K562 (cell line): ENCODE measurements around the gene TCEAL5. TPM values are rescaled to one million over a fixed set of nuclear protein-coding genes. Genes with fewer than 3 reads are reported as not detected.

ENCODE experiments used
- BDP1 ChIP-seq: IDR thresholded peaks from 3 replicates; pipeline ENCODE4 v1.6.1; 2011; ENCODE audit not compliant: insufficient read length, insufficient read depth
- DACH1 ChIP-seq: fragments of 450-650 bp; IDR thresholded peaks from 2 replicates; pipeline ENCODE4 v1.6.1; 2018; ENCODE audit not compliant: partially characterized antibody
- ILK ChIP-seq: fragments of 450-650 bp; IDR thresholded peaks from 2 replicates; pipeline ENCODE4 v1.6.1; 2016; ENCODE audit warnings: missing genetic modification characterization, low read depth, mild to moderate bottlenecking, missing compliant biosample characterization, moderate library complexity, borderline replicate concordance
- SRSF7 ChIP-seq: fragments of 200-400 bp; formaldehyde crosslinking; optimal IDR thresholded peaks from 2 replicates; pipeline ENCODE3; 2017; ENCODE audit warnings: mild to moderate bottlenecking, low read depth, low read length
- TCF3 ChIP-seq: sonication (generic); formaldehyde crosslinking; IDR thresholded peaks from 2 replicates; pipeline ENCODE4 v1.4.0; 2020; ENCODE audit warnings: mild to moderate bottlenecking, missing genetic modification reagents
- ZNF408 ChIP-seq: fragments of 250-450 bp; sonication (Bioruptor Pico); IDR thresholded peaks from 2 replicates; pipeline ENCODE4 v1.4.0; 2020; ENCODE audit warnings: low read depth, mild to moderate bottlenecking, moderate library complexity
- ZNF668 ChIP-seq: fragments of 250-450 bp; sonication (Bioruptor Pico); IDR thresholded peaks from 2 replicates; pipeline ENCODE4 v1.8.0; 2022; ENCODE audit warnings: mild to moderate bottlenecking, inconsistent platforms
- polyA plus RNA-seq, 8 experiments: library from polyadenylated mRNA; depleted of rRNA in 4 of 8; stranded (reverse) in 5 of 8; unstranded in 3 of 8; fragments of >200 nt; fragmentation: Nextera tagmentation in 2 of 8; fragmentation: Illumina TruSeq in 1 of 8; extraction: Ambion mirVana in 2 of 8; extraction: Trizol in 1 of 8; gene quantifications; 2 replicates each; pipeline versions ENCODE4 v1.2.1 to v1.2.3, GENCODE V29; 2011 to 2014; ENCODE audit warnings: inconsistent platforms in 1 of 8, missing spikeins in 1 of 8
- total RNA-seq, 7 experiments: library from RNA; depleted of rRNA in 6 of 7; stranded (reverse); fragments of >200 nt in 6 of 7; fragmentation: Illumina TruSeq in 2 of 7; extraction: Trizol in 2 of 7; gene quantifications; 2 replicates each; pipeline versions ENCODE4 v1.2.1 to v1.2.3, GENCODE V29; 2011 to 2021; ENCODE audit warnings: low replicate concordance in 1 of 7
- TF ChIP-seq, protein P1 (sequence below), 2 experiments: fragments of 150-350 bp in 1 of 2; IDR thresholded peaks; 2 replicates each; pipeline ENCODE4 v1.6.1; 2012 to 2016; ENCODE audit warnings: low read depth in 2 of 2, low read length in 2 of 2, mild to moderate bottlenecking in 1 of 2, moderate library complexity in 1 of 2

Gene TCEAL5
- total and polyA plus RNA-seq, 9 of the 15 experiments (the other 6 are each of a cell fraction or from before 2014, with no cell fraction given) = 0.10 to 0.18 TPM; not detected in 7

GRCh38 chrX:103250977-103251376 is 25.6 kb downstream of the TCEAL5 start (continued):
- TF ChIP-seq, protein P1, sequence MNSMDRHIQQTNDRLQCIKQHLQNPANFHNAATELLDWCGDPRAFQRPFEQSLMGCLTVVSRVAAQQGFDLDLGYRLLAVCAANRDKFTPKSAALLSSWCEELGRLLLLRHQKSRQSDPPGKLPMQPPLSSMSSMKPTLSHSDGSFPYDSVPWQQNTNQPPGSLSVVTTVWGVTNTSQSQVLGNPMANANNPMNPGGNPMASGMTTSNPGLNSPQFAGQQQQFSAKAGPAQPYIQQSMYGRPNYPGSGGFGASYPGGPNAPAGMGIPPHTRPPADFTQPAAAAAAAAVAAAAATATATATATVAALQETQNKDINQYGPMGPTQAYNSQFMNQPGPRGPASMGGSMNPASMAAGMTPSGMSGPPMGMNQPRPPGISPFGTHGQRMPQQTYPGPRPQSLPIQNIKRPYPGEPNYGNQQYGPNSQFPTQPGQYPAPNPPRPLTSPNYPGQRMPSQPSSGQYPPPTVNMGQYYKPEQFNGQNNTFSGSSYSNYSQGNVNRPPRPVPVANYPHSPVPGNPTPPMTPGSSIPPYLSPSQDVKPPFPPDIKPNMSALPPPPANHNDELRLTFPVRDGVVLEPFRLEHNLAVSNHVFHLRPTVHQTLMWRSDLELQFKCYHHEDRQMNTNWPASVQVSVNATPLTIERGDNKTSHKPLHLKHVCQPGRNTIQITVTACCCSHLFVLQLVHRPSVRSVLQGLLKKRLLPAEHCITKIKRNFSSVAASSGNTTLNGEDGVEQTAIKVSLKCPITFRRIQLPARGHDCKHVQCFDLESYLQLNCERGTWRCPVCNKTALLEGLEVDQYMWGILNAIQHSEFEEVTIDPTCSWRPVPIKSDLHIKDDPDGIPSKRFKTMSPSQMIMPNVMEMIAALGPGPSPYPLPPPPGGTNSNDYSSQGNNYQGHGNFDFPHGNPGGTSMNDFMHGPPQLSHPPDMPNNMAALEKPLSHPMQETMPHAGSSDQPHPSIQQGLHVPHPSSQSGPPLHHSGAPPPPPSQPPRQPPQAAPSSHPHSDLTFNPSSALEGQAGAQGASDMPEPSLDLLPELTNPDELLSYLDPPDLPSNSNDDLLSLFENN (IDR thresholded peaks at IDR 0.05; ENCODE audit: low read depth in 2 of 2, low read length in 2 of 2) = no peak
- TF ChIP-seq ILK (tag) (no peak), ZNF668 (CRISPR knock-in tag) (no peak), BDP1 (no peak), ZNF408 (CRISPR knock-in tag) (no peak), DACH1 (no peak), SRSF7 (no peak), TCF3 (CRISPR knock-in tag) (peak; percentile 76)
